Activated naive CD8-positive, alpha-beta T cell treated with anti-CD3 and anti-CD28 coated beads, Interleukin-2, amount 50 U/mL, for 16 hours (primary cell): ENCODE data around the gene EXOC7.

ENCODE experiments used
- DNase-seq: peaks from one replicate; pipeline ENCODE4 v3.0.0-alpha.2; 2020; ENCODE audit warnings: low read depth, low spot score

EXOC7 gene

GRCh38 chr17:76120658-76121008, 17.0 kb upstream of the EXOC7 start:
- no peak for DNase-seq

GRCh38 chr17:76119409-76120371, 16.1 kb upstream of the EXOC7 start:
- DNase-seq: no peak

GRCh38 chr17:76115138-76115754, 11.7 kb upstream of the EXOC7 start:
- no peak for DNase-seq

- no peak for DNase-seq
Measured at GRCh38 chr17:76111956-76112355, 8.4 kb upstream of the EXOC7 start.

GRCh38 chr17:76107509-76107908, 3.9 kb upstream of the EXOC7 start:
- no peak for DNase-seq

GRCh38 chr17:76106703-76107102, 3.1 kb upstream of the EXOC7 start:
- no peak for DNase-seq

- DNase-seq: no peak
Measured at GRCh38 chr17:76104896-76105231, 1.3 kb upstream of the EXOC7 start.

GRCh38 chr17:76104140-76104895, 731 bp upstream of the EXOC7 start:
- DNase-seq: no peak

- DNase-seq: no peak
Measured at GRCh38 chr17:76102944-76103273, 678 bp downstream of the EXOC7 start.

- DNase-seq: no peak
Measured at GRCh38 chr17:76097716-76098295, 5.8 kb downstream of the EXOC7 start.

GRCh38 chr17:76095943-76096342, 7.6 kb downstream of the EXOC7 start:
- no peak for DNase-seq

GRCh38 chr17:76094046-76094445, 9.5 kb downstream of the EXOC7 start:
- DNase-seq: no peak

GRCh38 chr17:76092526-76093413, 10.8 kb downstream of the EXOC7 start:
- DNase-seq: no peak

- no peak for DNase-seq
Measured at GRCh38 chr17:76091526-76092286, 11.9 kb downstream of the EXOC7 start.

- DNase-seq: no peak
Measured at GRCh38 chr17:76090517-76091129, 13.0 kb downstream of the EXOC7 start.

- DNase-seq: no peak
Measured at GRCh38 chr17:76089680-76090516, 13.7 kb downstream of the EXOC7 start.

- no peak for DNase-seq
Measured at GRCh38 chr17:76088868-76089576, 14.6 kb downstream of the EXOC7 start.

GRCh38 chr17:76088041-76088867, 15.3 kb downstream of the EXOC7 start:
- no peak for DNase-seq
